IMR-90 (cell line): Measurements from ENCODE around the gene ADAMTS9. TPM values are rescaled to one million over a fixed set of nuclear protein-coding genes. Genes with fewer than 3 reads are reported as not detected.

Experiments used
- ATAC-seq: fragments of 200-7000 bp; cut with Tn5 transposase; 2 replicates; pipeline ENCODE4 v1.9.1; 2020; ENCODE audit warnings: low read depth, mild to moderate bottlenecking, moderate library complexity
- BruUV-seq: library from RNA; stranded (reverse); fragments of 400-500 nt; replicated peaks from 2 replicates; lab custom pipeline; 2021; lab: Mats Ljungman, UMichigan
- CTCF ChIA-PET: fragments of 300-600 bp; formaldehyde crosslinking; extraction: SDS; loops from one replicate; lab custom pipeline; 2021; ENCODE audit warnings: antibody characterized with exemption; lab: Yijun Ruan, JAX
- POLR2A ChIA-PET: fragments of 300-600 bp; sonication (Branson Sonifier 250); formaldehyde crosslinking; loops from one replicate; lab custom pipeline; 2022; ENCODE audit warnings: antibody characterized with exemption; ENCODE audit not compliant: unreplicated experiment; lab: Charles Lee
- DNase-seq: peaks from one replicate; pipeline ENCODE4 v3.0.0; 2013
- H2AFZ ChIP-seq: replicated peaks from 2 replicates; pipeline ENCODE3; 2013; ENCODE audit warnings: low read length, mild to moderate bottlenecking; ENCODE audit not compliant: poor library complexity
- H2AK5ac ChIP-seq: 2 replicates; pipeline ENCODE4 v1.6.1; 2013; ENCODE audit warnings: low read depth, low read length, inconsistent platforms
- H2AK9ac ChIP-seq: replicated peaks from 2 replicates; pipeline ENCODE3; 2013; ENCODE audit warnings: mild to moderate bottlenecking, low read depth, low read length, moderate library complexity; ENCODE audit not compliant: poor library complexity
- H2BK120ac ChIP-seq: 2 replicates; pipeline ENCODE4 v1.6.1; 2013; ENCODE audit warnings: low read depth, low read length, inconsistent platforms
- H2BK15ac ChIP-seq: 3 replicates; pipeline ENCODE4 v1.6.1; 2013; ENCODE audit warnings: low read depth, low read length, inconsistent platforms
- H2BK20ac ChIP-seq: 2 replicates; pipeline ENCODE4 v1.6.1; 2013; ENCODE audit warnings: low read depth, mild to moderate bottlenecking, inconsistent platforms, low read length, moderate library complexity
- H2BK5ac ChIP-seq: 2 replicates; pipeline ENCODE4 v1.6.1; 2013; ENCODE audit warnings: mild to moderate bottlenecking, low read depth, low read length, inconsistent platforms; ENCODE audit not compliant: poor library complexity, severe bottlenecking
- H3K14ac ChIP-seq: replicated peaks from 2 replicates; pipeline ENCODE4 v1.6.1; 2013; ENCODE audit warnings: low read depth, low read length, inconsistent platforms
- H3K18ac ChIP-seq: 2 replicates; pipeline ENCODE4 v1.6.1; 2013; ENCODE audit warnings: low read depth, low read length, control low read depth
- H3K23ac ChIP-seq: 2 replicates; pipeline ENCODE4 v1.6.1; 2013; ENCODE audit warnings: low read depth, low read length, inconsistent platforms
- H3K27ac ChIP-seq: 2 replicates; pipeline ENCODE4 v1.5.1; 2013; ENCODE audit warnings: mild to moderate bottlenecking, control low read depth, low read length; ENCODE audit not compliant: insufficient read depth
- H3K27me3 ChIP-seq: 2 replicates; pipeline ENCODE4 v1.6.1; 2013; ENCODE audit warnings: low read length; ENCODE audit not compliant: control insufficient read depth, insufficient read depth
- H3K36me3 ChIP-seq: 2 replicates; pipeline ENCODE4 v1.6.1; 2013; ENCODE audit warnings: low read length, mixed read lengths; ENCODE audit not compliant: control insufficient read depth, insufficient read depth
- H3K4ac ChIP-seq: 2 replicates; pipeline ENCODE4 v1.6.1; 2013; ENCODE audit warnings: low read depth, low read length, inconsistent platforms
- H3K4me1 ChIP-seq: 2 replicates; pipeline ENCODE4 v1.6.1; 2013; ENCODE audit warnings: low read length, mixed read lengths; ENCODE audit not compliant: control insufficient read depth, insufficient read depth
- H3K4me2 ChIP-seq: 2 replicates; pipeline ENCODE4 v1.6.1; 2013; ENCODE audit warnings: low read depth, mild to moderate bottlenecking, control low read depth, low read length, moderate library complexity
- H3K4me3 ChIP-seq: 2 replicates; pipeline ENCODE4 v1.5.1; 2013; ENCODE audit warnings: low read depth, mild to moderate bottlenecking, control low read depth, low read length, moderate library complexity; ENCODE audit not compliant: insufficient read depth
- H3K56ac ChIP-seq: 2 replicates; pipeline ENCODE4 v1.6.1; 2013; ENCODE audit warnings: low read length, inconsistent platforms; ENCODE audit not compliant: insufficient read depth; ENCODE audit errors: extremely low read depth
- H3K79me1 ChIP-seq, 2 experiments: 2 replicates each; pipeline ENCODE4 v1.6.1; 2013; ENCODE audit warnings: low read length in 2 of 2, inconsistent platforms in 1 of 2, low read depth in 1 of 2
- H3K9ac ChIP-seq: 2 replicates; pipeline ENCODE4 v1.6.1; 2013; ENCODE audit warnings: low read depth, low read length, control low read depth
- H3K9me1 ChIP-seq: 2 replicates; pipeline ENCODE4 v1.6.1; 2013; ENCODE audit warnings: low read length, inconsistent platforms; ENCODE audit not compliant: insufficient read depth
- H3K9me3 ChIP-seq: 2 replicates; pipeline ENCODE4 v1.6.1; 2013; ENCODE audit warnings: low read length; ENCODE audit not compliant: control insufficient read depth, insufficient read depth
- H4K20me1 ChIP-seq: 2 replicates; pipeline ENCODE4 v1.6.1; 2013; ENCODE audit warnings: low read length, inconsistent platforms; ENCODE audit not compliant: insufficient read depth
- H4K5ac ChIP-seq: 2 replicates; pipeline ENCODE4 v1.6.1; 2013; ENCODE audit warnings: mild to moderate bottlenecking, low read depth, low read length, control low read depth
- H4K8ac ChIP-seq, 2 experiments: 2 replicates each; pipeline ENCODE4 v1.6.1; 2013; ENCODE audit warnings: low read depth in 2 of 2, low read length in 2 of 2, control low read depth in 1 of 2, inconsistent platforms in 1 of 2
- H4K91ac ChIP-seq: 2 replicates; pipeline ENCODE4 v1.6.1; 2013; ENCODE audit warnings: low read depth, low read length, inconsistent platforms; ENCODE audit not compliant: insufficient read depth
- BHLHE40 ChIP-seq: fragments of 150-350 bp; IDR thresholded peaks from 2 replicates; pipeline ENCODE4 v1.6.1; 2016; ENCODE audit warnings: mild to moderate bottlenecking, low read depth, low read length
- CHD1 ChIP-seq: IDR thresholded peaks from 2 replicates; pipeline ENCODE4 v1.6.1; 2012; ENCODE audit warnings: low read depth, low read length, improper control_type of control experiment
- FOS ChIP-seq: fragments of 150-350 bp; IDR thresholded peaks from 2 replicates; pipeline ENCODE4 v1.6.1; 2016; ENCODE audit warnings: low read depth, low read length
- MAFK ChIP-seq: IDR thresholded peaks from 2 replicates; pipeline ENCODE4 v1.6.1; 2012; ENCODE audit warnings: low read depth, low read length, improper control_type of control experiment
- MAZ ChIP-seq: IDR thresholded peaks from 2 replicates; pipeline ENCODE4 v1.6.1; 2012; ENCODE audit warnings: low read depth, mild to moderate bottlenecking, low read length, improper control_type of control experiment, moderate library complexity, borderline replicate concordance
- NFE2L2 ChIP-seq: fragments of 150-350 bp; IDR thresholded peaks from 2 replicates; pipeline ENCODE4 v1.6.1; 2016; ENCODE audit warnings: low read depth, mild to moderate bottlenecking, low read length
- POLR2A ChIP-seq: IDR thresholded peaks from 2 replicates; pipeline ENCODE4 v1.6.1; 2012; ENCODE audit warnings: mild to moderate bottlenecking, low read depth, low read length
- RFX5 ChIP-seq: IDR thresholded peaks from 2 replicates; pipeline ENCODE4 v1.8.0; 2012; ENCODE audit warnings: low read depth, mild to moderate bottlenecking, low read length, moderate library complexity
- SMC3 ChIP-seq: fragments of 150-350 bp; IDR thresholded peaks from 2 replicates; pipeline ENCODE4 v1.6.1; 2016; ENCODE audit warnings: low read depth, mild to moderate bottlenecking, antibody characterized with exemption, low read length, moderate library complexity
- WGBS, 2 experiments: methylation state at CpG; one replicate each; pipeline versions ENCODE4 v1.1.5 to v1.1.7; 2013; ENCODE audit warnings: missing lambda C conversion rate in 2 of 2; ENCODE audit not compliant: insufficient read length in 1 of 2; ENCODE audit errors: extremely low coverage in 2 of 2; 5-methylcytosine and 5-hydroxymethylcytosine counted together
- dilution Hi-C: fragments of 300-500 bp; cut with HindIII; formaldehyde crosslinking; loops from one replicate; pipeline ENCODE4 v1.14.3; 2018; ENCODE audit warnings: low sequenced_read_pairs; ENCODE audit not compliant: unreplicated experiment
- in situ Hi-C: fragments of 300-500 bp; cut with MboI; formaldehyde crosslinking; loops from 3 replicates; pipeline ENCODE4 v1.14.3; 2019; ENCODE audit warnings: low sequenced_read_pairs, inconsistent platforms, mixed read lengths
- intact Hi-C: fragments of 100-400 bp; cut with micrococcal nuclease; formaldehyde crosslinking; loops from 2 replicates; pipeline ENCODE4 v1.10.0; 2022
- polyA plus RNA-seq, 3 experiments: library from polyadenylated mRNA; depleted of rRNA; stranded (reverse); fragments of >200 nt; gene quantifications; 2 replicates each; pipeline ENCODE4 v1.2.3, GENCODE V29; 2012; ENCODE audit warnings: low replicate concordance in 1 of 3
- total RNA-seq: library from RNA; depleted of rRNA; stranded (reverse); fragments of >200 nt; gene quantifications from 2 replicates; pipeline ENCODE4 v1.2.3, GENCODE V29; 2012
- TF ChIP-seq, protein P1 (sequence below): conservative IDR thresholded peaks from 2 replicates; pipeline ENCODE4 v1.5.1; 2012; ENCODE audit warnings: mild to moderate bottlenecking, low read depth, low read length, improper control_type of control experiment

The ADAMTS9 gene
- total and polyA plus RNA-seq, 2 of the 4 experiments (the other 2 are of a cell fraction): 0.55 to 1.1 TPM

GRCh38 chr3:64554096-64554920, 133.5 kb downstream of the ADAMTS9 start:
- intact Hi-C loops (no loop called here), dilution Hi-C loops (no loop called here), in situ Hi-C loops (no loop called here)
- ATAC-seq (peak; percentile 57; the same call in 1 of the 2 replicates), DNase-seq (no peak)
- no peaks in the 10 kb centered on the region for H3K9me3 ChIP-seq
- no peak overlapping the region for H4K8ac ChIP-seq
- no peaks in the 10 kb centered on the region for H4K20me1 ChIP-seq
- H3K56ac ChIP-seq: no peak overlapping the region; the same call in 1 of the 2 replicates
- peak overlapping the region; percentile 74; the same call in 1 of the 2 replicates for H3K27ac ChIP-seq
- H3K27me3 ChIP-seq: no peaks in the 10 kb centered on the region
- H3K9ac ChIP-seq: no peak overlapping the region
- no peak overlapping the region for H3K4ac ChIP-seq
- H3K18ac ChIP-seq: peak overlapping the region; percentile 54; the same call in 1 of the 2 replicates
- H3K4me1 ChIP-seq: peaks cover 7% of the 10 kb centered on the region; the same call in 1 of the 2 replicates
- no peak overlapping the region for H2BK120ac ChIP-seq
- CTCF ChIA-PET: no interaction called here
- WGBS, 2 experiments: no CpG with 5 or more reads among the region's 7 CpGs
- H3K14ac ChIP-seq: no peak overlapping the region
- H2AK9ac ChIP-seq: no peak overlapping the region
- no TSS peak for BruUV-seq
- no peak overlapping the region for H2AFZ ChIP-seq
- no peak for TF ChIP-seq BHLHE40
- TF ChIP-seq FOS: no peak
- no peak for TF ChIP-seq SMC3
- TF ChIP-seq RFX5: no peak
- no peak for TF ChIP-seq MAZ
- TF ChIP-seq POLR2A: no peak
- TF ChIP-seq CHD1: no peak
- no peak for TF ChIP-seq MAFK
- TF ChIP-seq NFE2L2: no peak
- TF ChIP-seq, protein P1, sequence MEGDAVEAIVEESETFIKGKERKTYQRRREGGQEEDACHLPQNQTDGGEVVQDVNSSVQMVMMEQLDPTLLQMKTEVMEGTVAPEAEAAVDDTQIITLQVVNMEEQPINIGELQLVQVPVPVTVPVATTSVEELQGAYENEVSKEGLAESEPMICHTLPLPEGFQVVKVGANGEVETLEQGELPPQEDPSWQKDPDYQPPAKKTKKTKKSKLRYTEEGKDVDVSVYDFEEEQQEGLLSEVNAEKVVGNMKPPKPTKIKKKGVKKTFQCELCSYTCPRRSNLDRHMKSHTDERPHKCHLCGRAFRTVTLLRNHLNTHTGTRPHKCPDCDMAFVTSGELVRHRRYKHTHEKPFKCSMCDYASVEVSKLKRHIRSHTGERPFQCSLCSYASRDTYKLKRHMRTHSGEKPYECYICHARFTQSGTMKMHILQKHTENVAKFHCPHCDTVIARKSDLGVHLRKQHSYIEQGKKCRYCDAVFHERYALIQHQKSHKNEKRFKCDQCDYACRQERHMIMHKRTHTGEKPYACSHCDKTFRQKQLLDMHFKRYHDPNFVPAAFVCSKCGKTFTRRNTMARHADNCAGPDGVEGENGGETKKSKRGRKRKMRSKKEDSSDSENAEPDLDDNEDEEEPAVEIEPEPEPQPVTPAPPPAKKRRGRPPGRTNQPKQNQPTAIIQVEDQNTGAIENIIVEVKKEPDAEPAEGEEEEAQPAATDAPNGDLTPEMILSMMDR: no peak
- H3K4me2 ChIP-seq: no peak overlapping the region; the same call in 1 of the 2 replicates
- H2BK20ac ChIP-seq: no peak overlapping the region
- H4K5ac ChIP-seq: no peak overlapping the region; the same call in 1 of the 2 replicates
- H2AK5ac ChIP-seq: no peak overlapping the region
- H3K79me1 ChIP-seq: no peaks in the 10 kb centered on the region
- no peak overlapping the region for H3K4me3 ChIP-seq
- H3K36me3 ChIP-seq: peaks cover 6% of the 10 kb centered on the region; the same call in 1 of the 2 replicates
- POLR2A ChIA-PET: no interaction called here
- no peak overlapping the region for H2BK5ac ChIP-seq
- no peak overlapping the region for H2BK15ac ChIP-seq
- H3K9me1 ChIP-seq: no peaks in the 10 kb centered on the region
- H4K91ac ChIP-seq: no peak overlapping the region
- no peak overlapping the region for H3K23ac ChIP-seq
